Psoas muscle (tissue), 8 donors: ENCODE measurements around the gene RPN1. TPM values are rescaled to one million over a fixed set of nuclear protein-coding genes. Genes with fewer than 3 reads are reported as not detected.

Experiments
- ATAC-seq, 4 donors: fragments of 200-7000 bp; cut with Tn5 transposase; one replicate each; pipeline ENCODE4 v1.9.1; 2020; ENCODE audit warnings: moderate library complexity in 3 of 4, mild to moderate bottlenecking in 2 of 4
- DNase-seq, 2 donors: peaks; one replicate each; pipeline ENCODE4 v3.0.0-alpha.2; 2020
- H3K27ac ChIP-seq: fragments of 200-600 bp; one replicate; pipeline ENCODE4 v1.8.0; 2022
- H3K27me3 ChIP-seq, 3 donors: fragments of 200-600 bp in 1 of 3; one replicate each; pipeline versions ENCODE4 v1.6.1 to v1.8.0; 2013 to 2022; ENCODE audit warnings: low read length in 2 of 3, mild to moderate bottlenecking in 2 of 3, moderate library complexity in 1 of 3; ENCODE audit not compliant: insufficient read depth in 3 of 3
- H3K36me3 ChIP-seq, 2 donors: fragments of 200-600 bp in 1 of 2; one replicate each; pipeline versions ENCODE4 v1.6.1 to v1.8.0; 2013 to 2022; ENCODE audit warnings: low read depth in 1 of 2, mild to moderate bottlenecking in 1 of 2, moderate library complexity in 1 of 2; ENCODE audit not compliant: insufficient read depth in 1 of 2
- H3K4me1 ChIP-seq: fragments of 200-600 bp; one replicate; pipeline ENCODE4 v1.8.0; 2022
- H3K4me3 ChIP-seq: fragments of 200-600 bp; one replicate; pipeline ENCODE4 v1.8.0; 2022; ENCODE audit warnings: mild to moderate bottlenecking
- H3K9me3 ChIP-seq: fragments of 200-600 bp; one replicate; pipeline ENCODE4 v1.8.0; 2022
- CTCF ChIP-seq: fragments of 200-600 bp; IDR thresholded peaks from one replicate; pipeline ENCODE4 v1.8.0; 2022; ENCODE audit warnings: antibody characterized with exemption
- WGBS, 3 donors: extraction: QIAGEN DNeasy Blood & Tissue Kit; methylation state at CpG; one replicate each; pipeline versions ENCODE4 v1.1.6 to v1.1.7; 2013; 5-methylcytosine and 5-hydroxymethylcytosine counted together
- intact Hi-C, 2 donors: fragments of 100-400 bp; cut with DNase I; formaldehyde crosslinking; loops; one replicate each; pipeline versions ENCODE4 v1.11.0 to v1.14.2; 2022
- polyA plus RNA-seq, 3 donors: library from polyadenylated mRNA; stranded (reverse); fragments of 200-250 nt; gene quantifications; one replicate each; pipeline ENCODE4 v1.2.3, GENCODE V29; 2013
- total RNA-seq, 4 donors: library from RNA; stranded (reverse); fragmentation: NEBNext Ultra II Directional in 2 of 4; extraction: Animal tissue kit (Norgen Biotek cat#: 25700) in 2 of 4; gene quantifications; one replicate each; pipeline versions ENCODE4 v1.2.1 to v1.2.4, GENCODE V29; 2021 to 2023
- donor health status: healthy with polysubstance abuse.
- donor health status: DM: no; HTN: no; CAD: no; lungs with moderate emphysema.
- donor health status: Bipolar disorder and iron deficiency.
- donor health status: healthy.
- donor health status: DM: yes; HTN: yes; CAD: no.
- donor health status: DM: no; HTN: no; CAD: no.
- donor health status: DM: no; HTN: no; CAD: no.
- donor health status: DM: yes; HTN: yes; CAD: no.

RPN1 gene
- total and polyA plus RNA-seq, 7 donors = 55.5 to 197 (median 110) TPM

- DNase-seq = peak in 1 of 2 donors; percentile 71
- Histone ChIP-seq H3K27ac (peak overlapping the region; percentile 23), H3K4me3 (no peak overlapping the region), H3K9me3 (no peaks in the 10 kb centered on the region), H3K36me3 (peaks cover 9 to 90% of the 10 kb centered on the region in 2 donors), H3K4me1 (peaks cover 17% of the 10 kb centered on the region), H3K27me3 (no peaks in the 10 kb centered on the region)
- intact Hi-C loops = no loop called here
- 50 to 59% (median 52%) methylated on average over 7 of the region's 7 CpGs for WGBS, 3 donors
- TF ChIP-seq CTCF = no peak
- peak; percentile 35 to 55 (median 40) for ATAC-seq
Observed at GRCh38 chr3:128623762-128624176, 26.8 kb downstream of the RPN1 start.

- H3K27ac ChIP-seq = no peak overlapping the region
- no peak overlapping the region for H3K4me3 ChIP-seq
- H3K27me3 ChIP-seq = no peaks in the 10 kb centered on the region
- peaks cover 22% of the 10 kb centered on the region for H3K4me1 ChIP-seq
- ATAC-seq (no peak), DNase-seq (no peak)
- H3K36me3 ChIP-seq = peaks cover 7 to 75% of the 10 kb centered on the region in 2 donors
- no peaks in the 10 kb centered on the region for H3K9me3 ChIP-seq
- intact Hi-C loops = no loop called here
- WGBS, 3 donors = 80 to 92% (median 86%) methylated on average over 9 of the region's 9 CpGs
- TF ChIP-seq CTCF = no peak
Observed at GRCh38 chr3:128621931-128622330, 28.7 kb downstream of the RPN1 start.

- Histone ChIP-seq H3K27me3 (no peaks in the 10 kb centered on the region), H3K9me3 (no peaks in the 10 kb centered on the region), H3K4me3 (no peak overlapping the region), H3K36me3 (peaks cover 4 to 69% of the 10 kb centered on the region in 2 donors), H3K4me1 (peaks cover 22% of the 10 kb centered on the region), H3K27ac (no peak overlapping the region)
- TF ChIP-seq CTCF = no peak
- DNase-seq (no peak), ATAC-seq (no peak)
- intact Hi-C loops = no loop called here
- 89 to 90% (median 89%) methylated on average over 6 of the region's 6 CpGs for WGBS, 3 donors
Observed at GRCh38 chr3:128621234-128621633, 29.4 kb downstream of the RPN1 start.

- peaks cover 22% of the 10 kb centered on the region for H3K4me1 ChIP-seq
Observed at GRCh38 chr3:128620268-128620691, 30.3 kb downstream of the RPN1 start.

More at GRCh38 chr3:128620268-128620691, 30.3 kb downstream of the RPN1 start:
- 85 to 91% (median 87%) methylated on average over 9 of the region's 9 CpGs for WGBS, 3 donors
- Histone ChIP-seq H3K27ac (no peak overlapping the region), H3K4me3 (no peak overlapping the region), H3K36me3 (peaks cover 0 to 59% of the 10 kb centered on the region in 2 donors), H3K9me3 (no peaks in the 10 kb centered on the region), H3K27me3 (no peaks in the 10 kb centered on the region)
- ATAC-seq (no peak), DNase-seq (no peak)
- TF ChIP-seq CTCF = no peak
- intact Hi-C loops = no loop called here
